GM20000 (cell line): ENCODE data around the gene FAM43A.
A peak's percentile ranks its signal among the peaks of the same experiment; 100 is the strongest.

Experiments
- DNase-seq: peaks from one replicate; pipeline ENCODE4 v3.0.0; 2012; ENCODE audit warnings: low spot score
- TF ChIP-seq, protein P1 (sequence below): IDR thresholded peaks from 2 replicates; pipeline ENCODE4 v1.5.1; 2012; ENCODE audit warnings: mild to moderate bottlenecking, control low read depth; ENCODE audit errors: extremely low read depth, missing control alignments

Gene FAM43A

DNA sequence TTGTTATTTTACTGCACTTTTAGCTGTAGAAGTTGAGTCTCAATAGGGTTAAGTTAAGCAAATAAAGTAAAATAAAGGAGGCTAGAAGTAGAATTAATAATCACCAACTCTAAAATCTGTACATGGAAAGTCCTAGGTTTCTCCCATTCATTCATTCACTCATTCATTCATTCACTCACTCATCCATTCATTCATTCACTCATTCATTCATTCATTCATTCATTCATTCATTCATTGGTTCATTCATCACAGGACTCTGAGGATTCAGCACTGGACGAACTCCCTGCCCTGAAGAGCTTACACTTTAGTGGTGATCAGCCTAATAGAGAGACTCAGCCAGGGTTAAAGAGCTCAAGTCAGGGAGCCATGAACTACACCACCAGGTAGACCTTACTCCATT, 9.2 kb upstream of the FAM43A start:
- DNase-seq: no peak
- TF ChIP-seq, protein P1, sequence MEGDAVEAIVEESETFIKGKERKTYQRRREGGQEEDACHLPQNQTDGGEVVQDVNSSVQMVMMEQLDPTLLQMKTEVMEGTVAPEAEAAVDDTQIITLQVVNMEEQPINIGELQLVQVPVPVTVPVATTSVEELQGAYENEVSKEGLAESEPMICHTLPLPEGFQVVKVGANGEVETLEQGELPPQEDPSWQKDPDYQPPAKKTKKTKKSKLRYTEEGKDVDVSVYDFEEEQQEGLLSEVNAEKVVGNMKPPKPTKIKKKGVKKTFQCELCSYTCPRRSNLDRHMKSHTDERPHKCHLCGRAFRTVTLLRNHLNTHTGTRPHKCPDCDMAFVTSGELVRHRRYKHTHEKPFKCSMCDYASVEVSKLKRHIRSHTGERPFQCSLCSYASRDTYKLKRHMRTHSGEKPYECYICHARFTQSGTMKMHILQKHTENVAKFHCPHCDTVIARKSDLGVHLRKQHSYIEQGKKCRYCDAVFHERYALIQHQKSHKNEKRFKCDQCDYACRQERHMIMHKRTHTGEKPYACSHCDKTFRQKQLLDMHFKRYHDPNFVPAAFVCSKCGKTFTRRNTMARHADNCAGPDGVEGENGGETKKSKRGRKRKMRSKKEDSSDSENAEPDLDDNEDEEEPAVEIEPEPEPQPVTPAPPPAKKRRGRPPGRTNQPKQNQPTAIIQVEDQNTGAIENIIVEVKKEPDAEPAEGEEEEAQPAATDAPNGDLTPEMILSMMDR: no peak

DNA sequence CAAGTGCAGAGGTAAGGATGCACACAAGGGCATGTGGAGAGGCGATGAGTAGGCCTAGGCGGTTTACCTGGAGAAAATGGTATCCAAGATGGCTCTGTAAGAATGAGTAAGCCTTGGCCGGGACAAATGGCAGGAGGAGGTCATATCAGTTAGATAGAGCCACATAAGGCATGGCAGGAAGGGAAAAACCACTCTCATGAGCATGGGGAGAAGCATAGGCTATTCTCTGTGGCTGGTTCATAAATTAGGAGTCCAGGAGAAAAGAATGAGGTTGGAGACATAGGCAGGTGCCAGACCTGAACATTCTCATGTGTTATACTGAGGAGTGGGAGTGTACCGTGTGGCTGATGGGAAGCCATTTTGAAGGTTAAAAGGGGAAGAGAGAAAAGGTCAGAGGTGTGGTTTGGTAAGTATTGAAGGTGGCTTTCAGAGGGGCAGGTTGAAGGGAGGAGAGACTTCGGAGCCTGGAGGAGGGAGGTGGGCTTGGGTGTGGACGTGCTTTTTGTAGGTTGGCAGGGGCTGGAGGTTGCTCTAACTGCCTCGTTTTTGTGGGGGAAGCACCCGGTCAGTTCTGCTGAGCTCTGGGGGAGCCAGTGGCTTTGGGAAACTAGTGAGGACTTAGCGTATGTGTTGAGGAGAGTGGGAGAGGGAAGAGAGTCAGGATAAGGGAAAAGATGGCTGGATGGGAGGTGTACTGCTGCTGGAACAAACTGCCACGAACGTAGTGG, 4.6 kb upstream of the FAM43A start:
- DNase-seq: no peak
- TF ChIP-seq, protein P1: no peak

DNA sequence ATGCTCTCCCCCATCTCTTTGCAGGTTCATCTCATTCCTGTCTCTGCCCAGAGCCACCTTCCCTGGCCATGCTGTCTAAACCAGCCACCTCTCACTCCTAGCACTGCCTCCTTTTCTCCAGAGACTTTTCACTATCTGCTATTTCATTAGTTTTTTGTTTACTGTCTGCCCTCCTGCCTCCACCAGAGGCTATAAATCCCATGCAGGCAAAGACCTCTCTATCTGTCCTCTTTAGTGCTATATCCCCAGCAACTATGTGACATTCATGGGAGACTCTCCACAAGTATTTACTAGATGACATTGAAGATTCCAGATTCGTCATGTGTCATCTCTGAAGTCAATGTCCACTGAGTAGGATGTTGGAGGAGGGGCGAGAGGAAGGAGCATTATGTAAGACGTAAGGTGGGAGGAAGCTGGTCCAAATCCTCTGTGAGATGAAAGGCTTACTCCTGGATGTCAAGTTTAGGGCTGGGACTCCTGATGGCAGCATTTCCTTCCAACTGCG, 3.4 kb upstream of the FAM43A start:
- TF ChIP-seq, protein P1: no peak
- no peak for DNase-seq

DNA sequence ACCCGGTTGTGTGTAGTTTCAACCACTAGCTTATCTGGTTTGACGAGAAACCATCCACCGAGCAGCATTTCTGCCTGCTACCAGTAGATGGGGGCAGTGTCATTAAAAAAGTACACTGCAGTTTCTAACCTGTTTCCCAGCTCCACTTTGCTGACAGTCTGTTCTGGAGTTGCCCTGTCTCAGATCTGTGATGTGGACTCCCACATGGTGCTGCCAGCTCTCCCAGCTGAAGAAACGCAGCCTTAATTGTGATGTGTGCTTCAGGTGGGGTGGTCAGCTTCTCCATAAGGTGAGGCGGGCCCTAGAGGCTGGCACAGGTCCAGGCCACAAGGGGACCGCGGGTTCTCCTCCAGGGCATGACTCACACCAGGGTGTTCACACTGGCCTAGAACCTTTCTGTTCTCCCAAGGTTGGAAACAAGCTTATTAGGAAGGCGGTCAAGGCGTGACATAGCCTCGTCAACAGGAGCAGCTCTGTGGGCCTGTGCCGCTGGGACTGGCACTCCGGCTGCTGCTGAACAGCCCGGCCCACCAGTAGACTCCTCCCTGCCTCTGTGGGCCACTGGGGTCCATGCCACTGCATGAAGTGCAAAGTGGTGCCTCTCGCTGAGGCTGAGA, 2.9 kb upstream of the FAM43A start:
- TF ChIP-seq, protein P1: peak; percentile 72
- peak; percentile 83 for DNase-seq

DNA sequence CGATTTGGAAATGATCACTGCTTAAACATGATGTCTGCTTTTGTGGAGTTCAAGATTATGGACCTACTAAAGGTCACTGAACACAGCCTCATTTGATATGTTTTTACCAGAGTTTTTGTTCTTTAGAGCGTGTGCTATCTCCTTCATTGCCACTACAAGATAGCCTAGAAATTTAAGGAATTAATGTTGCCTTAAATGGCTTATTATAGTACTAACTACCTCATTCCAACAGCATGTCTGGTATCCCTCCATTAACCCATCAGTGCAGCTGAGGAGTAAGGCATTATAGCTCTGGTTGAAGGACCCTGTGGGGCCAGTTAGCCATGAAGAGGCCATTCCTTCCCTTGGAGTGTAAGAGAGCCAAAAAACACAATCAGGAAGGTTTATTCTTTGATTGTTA, 2.3 kb upstream of the FAM43A start:
- no peak for DNase-seq
- TF ChIP-seq, protein P1: no peak

DNA sequence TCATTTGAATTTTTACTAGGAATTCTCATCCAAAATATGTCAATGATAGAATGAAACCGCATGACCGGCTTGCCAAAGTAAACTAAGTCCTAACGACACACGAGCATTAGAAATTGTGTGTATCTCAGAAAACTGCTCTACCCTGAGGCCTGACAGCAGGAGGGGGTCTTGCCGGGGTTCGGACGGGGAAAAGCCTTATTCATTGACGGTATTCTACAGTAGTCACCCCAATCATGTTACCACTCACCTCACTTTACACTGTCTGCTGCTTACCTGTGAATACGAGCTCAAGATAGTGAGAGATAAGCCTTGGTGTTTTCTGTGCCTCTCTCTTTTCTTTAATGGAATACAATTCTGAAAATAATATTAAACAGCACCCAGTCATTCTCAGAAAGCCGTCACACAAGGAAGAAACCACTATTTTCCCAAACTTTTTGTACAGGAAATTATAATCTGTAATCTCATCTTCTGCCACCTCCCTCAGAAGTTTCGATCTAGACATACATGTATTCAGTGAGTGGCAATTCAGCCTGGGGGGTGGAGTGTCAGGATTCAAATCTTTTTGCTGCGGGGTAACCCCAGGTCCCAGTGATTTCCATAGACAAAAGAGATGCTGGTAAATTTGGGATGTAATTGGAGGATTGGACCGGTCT, 492 bp upstream of the FAM43A start:
- TF ChIP-seq, protein P1: no peak
- no peak for DNase-seq

DNA sequence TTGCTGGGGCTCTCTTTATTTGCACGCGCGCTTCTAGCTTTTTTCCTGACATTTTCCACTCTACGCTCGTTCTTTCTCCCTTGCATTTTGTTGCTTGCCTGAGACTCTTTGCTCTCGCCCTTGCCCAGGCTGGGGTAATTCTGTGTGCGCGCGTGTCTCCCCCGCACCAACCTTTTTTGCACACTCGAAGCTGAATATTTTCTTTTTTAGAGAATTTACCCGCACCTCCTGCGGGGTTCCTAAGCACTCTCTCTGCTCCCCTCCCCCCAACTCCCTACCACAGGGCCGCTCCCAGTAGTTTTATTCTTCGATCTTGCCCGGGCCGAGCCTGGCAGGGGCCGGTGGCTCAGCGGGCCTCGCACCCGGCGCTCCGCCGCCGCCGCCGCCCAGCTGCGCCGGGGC, 732 bp downstream of the FAM43A start:
- DNase-seq: no peak
- TF ChIP-seq, protein P1: no peak
